K562 (cell line): Measurements from ENCODE around the gene ACOX1. TPM values are rescaled to one million over a fixed set of nuclear protein-coding genes. Genes with fewer than 3 reads are reported as not detected.

ENCODE experiments used
- ARID1B ChIP-seq: fragments of 450-650 bp; IDR thresholded peaks from 2 replicates; pipeline ENCODE4 v1.6.1; 2016; ENCODE audit warnings: antibody characterized with exemption, mild to moderate bottlenecking, inconsistent platforms
- CBFA2T3 ChIP-seq: fragments of 450-650 bp; IDR thresholded peaks from 2 replicates; pipeline ENCODE4 v1.6.1; 2017
- CC2D1A ChIP-seq: fragments of 450-650 bp; IDR thresholded peaks from 2 replicates; pipeline ENCODE4 v1.6.1; 2017; ENCODE audit warnings: mild to moderate bottlenecking
- FOXK1 ChIP-seq: sonication (generic); formaldehyde crosslinking; IDR thresholded peaks from 2 replicates; pipeline ENCODE4 v1.8.0; 2022; ENCODE audit warnings: missing genetic modification reagents, mild to moderate bottlenecking, borderline replicate concordance
- NR2C2 ChIP-seq, 2 experiments: fragments of 200-800 bp in 1 of 2; sonication (Bioruptor generic) in 1 of 2; sonication (generic) in 1 of 2; formaldehyde crosslinking in 1 of 2; IDR thresholded peaks; 2 replicates each; pipeline versions ENCODE4 v1.6.1 to v1.8.0; 2016 to 2022; ENCODE audit warnings: mild to moderate bottlenecking in 1 of 2, missing compliant biosample characterization in 1 of 2, missing genetic modification characterization in 1 of 2, missing genetic modification reagents in 1 of 2
- POLR2A ChIP-seq: fragments of 450-650 bp; conservative IDR thresholded peaks from 2 replicates; pipeline ENCODE4 v1.6.1; 2016
- POLR2B ChIP-seq: fragments of 450-650 bp; IDR thresholded peaks from 2 replicates; pipeline ENCODE4 v1.6.1; 2018; ENCODE audit warnings: low read depth; ENCODE audit not compliant: partially characterized antibody
- POU5F1 ChIP-seq: fragments of 150-350 bp; IDR thresholded peaks from 2 replicates; pipeline ENCODE4 v1.6.1; 2014; ENCODE audit warnings: borderline replicate concordance, low read length, low read depth, mild to moderate bottlenecking; ENCODE audit not compliant: partially characterized antibody
- PRMT5 ChIP-seq: sonication (generic); formaldehyde crosslinking; IDR thresholded peaks from 2 replicates; pipeline ENCODE4 v1.5.0; 2020; ENCODE audit warnings: missing genetic modification reagents
- SAFB ChIP-seq: fragments of 200-400 bp; formaldehyde crosslinking; IDR thresholded peaks from 2 replicates; pipeline ENCODE4 v1.6.1; 2017; ENCODE audit warnings: low read depth, low read length, borderline replicate concordance
- TEAD2 ChIP-seq: fragments of 450-650 bp; IDR thresholded peaks from 2 replicates; pipeline ENCODE4 v1.6.1; 2016; ENCODE audit warnings: missing genetic modification characterization, control low read depth, missing compliant biosample characterization
- U2AF1 ChIP-seq: fragments of 200-400 bp; formaldehyde crosslinking; optimal IDR thresholded peaks from 2 replicates; pipeline ENCODE3; 2017; ENCODE audit warnings: mild to moderate bottlenecking, low read depth, low read length, moderate library complexity
- ZNF24 ChIP-seq: fragments of 450-650 bp; IDR thresholded peaks from 2 replicates; pipeline ENCODE4 v1.6.1; 2016
- ZNF586 ChIP-seq: fragments of 450-650 bp; formaldehyde crosslinking; conservative IDR thresholded peaks from 2 replicates; pipeline ENCODE4 v1.4.0; 2020; ENCODE audit warnings: mild to moderate bottlenecking, moderate library complexity
- polyA plus RNA-seq, 8 experiments: library from polyadenylated mRNA; depleted of rRNA in 4 of 8; stranded (reverse) in 5 of 8; unstranded in 3 of 8; fragments of >200 nt; fragmentation: Nextera tagmentation in 2 of 8; fragmentation: Illumina TruSeq in 1 of 8; extraction: Ambion mirVana in 2 of 8; extraction: Trizol in 1 of 8; gene quantifications; 2 replicates each; pipeline versions ENCODE4 v1.2.1 to v1.2.3, GENCODE V29; 2011 to 2014; ENCODE audit warnings: inconsistent platforms in 1 of 8, missing spikeins in 1 of 8
- total RNA-seq, 7 experiments: library from RNA; depleted of rRNA in 6 of 7; stranded (reverse); fragments of >200 nt in 6 of 7; fragmentation: Illumina TruSeq in 2 of 7; extraction: Trizol in 2 of 7; gene quantifications; 2 replicates each; pipeline versions ENCODE4 v1.2.1 to v1.2.3, GENCODE V29; 2011 to 2021; ENCODE audit warnings: low replicate concordance in 1 of 7
- TF ChIP-seq, protein P1 (sequence below): fragments of 250-450 bp; sonication (Bioruptor Pico); IDR thresholded peaks from 2 replicates; pipeline ENCODE4 v1.4.0; 2020; ENCODE audit warnings: mild to moderate bottlenecking, moderate library complexity
- TF ChIP-seq, protein P2 (sequence below): sonication (generic); formaldehyde crosslinking; IDR thresholded peaks from 2 replicates; pipeline ENCODE4 v1.8.0; 2022; ENCODE audit warnings: mild to moderate bottlenecking, missing genetic modification reagents
- TF ChIP-seq, protein P3 (sequence below): IDR thresholded peaks from 2 replicates; pipeline ENCODE4 v1.6.1; 2016; ENCODE audit warnings: missing genetic modification characterization, missing compliant biosample characterization

ACOX1 gene
- total and polyA plus RNA-seq, 9 of the 15 experiments (the other 6 are each of a cell fraction or from before 2014, with no cell fraction given): 7.8 to 24.1 (median 14.5) TPM

DNA sequence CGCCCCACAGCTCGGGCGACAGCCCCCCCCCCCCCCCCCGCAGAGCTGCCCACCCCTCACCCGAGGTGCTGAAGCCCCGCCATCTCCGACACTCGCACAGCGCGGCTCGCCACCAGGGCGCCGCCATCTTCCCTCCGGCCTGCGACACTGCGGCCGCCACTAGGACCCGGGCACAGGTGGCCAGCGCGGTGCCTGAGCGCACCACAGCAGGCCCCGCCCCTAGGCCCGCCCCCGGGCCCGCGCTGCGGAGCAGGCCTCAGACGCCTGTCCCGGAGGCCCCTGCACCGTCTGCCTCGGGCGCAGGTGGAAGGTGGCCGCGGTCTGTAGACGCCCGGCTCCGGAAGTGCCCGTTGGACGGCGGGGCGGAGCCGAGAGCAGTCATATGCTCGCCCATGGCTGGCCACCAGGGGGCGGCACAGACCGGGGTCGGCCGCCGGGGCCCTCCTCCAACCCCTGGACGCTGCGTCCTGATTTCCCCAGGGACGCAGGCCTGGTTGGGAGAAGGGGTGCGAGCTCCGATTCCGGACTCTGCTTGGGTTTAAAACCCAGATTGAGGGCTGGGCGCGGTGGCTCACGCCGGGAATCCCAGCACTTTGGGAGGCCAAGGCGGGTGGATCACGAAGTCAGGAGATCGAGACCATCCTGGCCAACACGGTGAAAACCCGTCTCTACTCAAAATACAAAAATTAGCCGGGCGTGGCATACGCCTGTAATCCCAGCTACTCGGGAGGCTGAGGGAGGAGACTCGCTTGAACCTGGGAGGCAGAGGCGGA is 74.0 kb downstream of the ACOX1 start, which contains the start of gene MRPL38 (continued):
- TF ChIP-seq, protein P1, sequence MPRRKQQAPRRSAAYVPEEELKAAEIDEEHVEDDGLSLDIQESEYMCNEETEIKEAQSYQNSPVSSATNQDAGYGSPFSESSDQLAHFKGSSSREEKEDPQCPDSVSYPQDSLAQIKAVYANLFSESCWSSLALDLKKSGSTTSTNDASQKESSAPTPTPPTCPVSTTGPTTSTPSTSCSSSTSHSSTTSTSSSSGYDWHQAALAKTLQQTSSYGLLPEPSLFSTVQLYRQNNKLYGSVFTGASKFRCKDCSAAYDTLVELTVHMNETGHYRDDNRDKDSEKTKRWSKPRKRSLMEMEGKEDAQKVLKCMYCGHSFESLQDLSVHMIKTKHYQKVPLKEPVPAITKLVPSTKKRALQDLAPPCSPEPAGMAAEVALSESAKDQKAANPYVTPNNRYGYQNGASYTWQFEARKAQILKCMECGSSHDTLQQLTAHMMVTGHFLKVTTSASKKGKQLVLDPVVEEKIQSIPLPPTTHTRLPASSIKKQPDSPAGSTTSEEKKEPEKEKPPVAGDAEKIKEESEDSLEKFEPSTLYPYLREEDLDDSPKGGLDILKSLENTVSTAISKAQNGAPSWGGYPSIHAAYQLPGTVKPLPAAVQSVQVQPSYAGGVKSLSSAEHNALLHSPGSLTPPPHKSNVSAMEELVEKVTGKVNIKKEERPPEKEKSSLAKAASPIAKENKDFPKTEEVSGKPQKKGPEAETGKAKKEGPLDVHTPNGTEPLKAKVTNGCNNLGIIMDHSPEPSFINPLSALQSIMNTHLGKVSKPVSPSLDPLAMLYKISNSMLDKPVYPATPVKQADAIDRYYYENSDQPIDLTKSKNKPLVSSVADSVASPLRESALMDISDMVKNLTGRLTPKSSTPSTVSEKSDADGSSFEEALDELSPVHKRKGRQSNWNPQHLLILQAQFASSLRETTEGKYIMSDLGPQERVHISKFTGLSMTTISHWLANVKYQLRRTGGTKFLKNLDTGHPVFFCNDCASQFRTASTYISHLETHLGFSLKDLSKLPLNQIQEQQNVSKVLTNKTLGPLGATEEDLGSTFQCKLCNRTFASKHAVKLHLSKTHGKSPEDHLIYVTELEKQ: no peak
- no peak; the same call in 1 of the 2 replicates for TF ChIP-seq ARID1B
- TF ChIP-seq, protein P2, sequence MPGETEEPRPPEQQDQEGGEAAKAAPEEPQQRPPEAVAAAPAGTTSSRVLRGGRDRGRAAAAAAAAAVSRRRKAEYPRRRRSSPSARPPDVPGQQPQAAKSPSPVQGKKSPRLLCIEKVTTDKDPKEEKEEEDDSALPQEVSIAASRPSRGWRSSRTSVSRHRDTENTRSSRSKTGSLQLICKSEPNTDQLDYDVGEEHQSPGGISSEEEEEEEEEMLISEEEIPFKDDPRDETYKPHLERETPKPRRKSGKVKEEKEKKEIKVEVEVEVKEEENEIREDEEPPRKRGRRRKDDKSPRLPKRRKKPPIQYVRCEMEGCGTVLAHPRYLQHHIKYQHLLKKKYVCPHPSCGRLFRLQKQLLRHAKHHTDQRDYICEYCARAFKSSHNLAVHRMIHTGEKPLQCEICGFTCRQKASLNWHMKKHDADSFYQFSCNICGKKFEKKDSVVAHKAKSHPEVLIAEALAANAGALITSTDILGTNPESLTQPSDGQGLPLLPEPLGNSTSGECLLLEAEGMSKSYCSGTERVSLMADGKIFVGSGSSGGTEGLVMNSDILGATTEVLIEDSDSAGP: no peak
- peak; percentile 55 for TF ChIP-seq U2AF1
- no peak for TF ChIP-seq SAFB
- TF ChIP-seq POLR2B: no peak
- TF ChIP-seq TEAD2 (tag): no peak
- peak; percentile 67; the same call in 1 of the 2 replicates for TF ChIP-seq POLR2A
- TF ChIP-seq CC2D1A: peak; percentile 90
- TF ChIP-seq ZNF586: no peak
- TF ChIP-seq ZNF24: no peak
- TF ChIP-seq CBFA2T3: peak; percentile 25; the same call in 1 of the 2 replicates
- TF ChIP-seq NR2C2 (CRISPR knock-in tag; IDR thresholded peaks at IDR 0.05): no peak
- peak; percentile 71 for TF ChIP-seq NR2C2 (tag; IDR thresholded peaks at IDR 0.05)
- TF ChIP-seq FOXK1 (CRISPR knock-in tag): peak; percentile 65; the same call in 1 of the 2 replicates
- TF ChIP-seq POU5F1: no peak
- TF ChIP-seq, protein P3, sequence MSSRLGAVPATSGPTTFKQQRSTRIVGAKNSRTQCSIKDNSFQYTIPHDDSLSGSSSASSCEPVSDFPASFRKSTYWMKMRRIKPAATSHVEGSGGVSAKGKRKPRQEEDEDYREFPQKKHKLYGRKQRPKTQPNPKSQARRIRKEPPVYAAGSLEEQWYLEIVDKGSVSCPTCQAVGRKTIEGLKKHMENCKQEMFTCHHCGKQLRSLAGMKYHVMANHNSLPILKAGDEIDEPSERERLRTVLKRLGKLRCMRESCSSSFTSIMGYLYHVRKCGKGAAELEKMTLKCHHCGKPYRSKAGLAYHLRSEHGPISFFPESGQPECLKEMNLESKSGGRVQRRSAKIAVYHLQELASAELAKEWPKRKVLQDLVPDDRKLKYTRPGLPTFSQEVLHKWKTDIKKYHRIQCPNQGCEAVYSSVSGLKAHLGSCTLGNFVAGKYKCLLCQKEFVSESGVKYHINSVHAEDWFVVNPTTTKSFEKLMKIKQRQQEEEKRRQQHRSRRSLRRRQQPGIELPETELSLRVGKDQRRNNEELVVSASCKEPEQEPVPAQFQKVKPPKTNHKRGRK: no peak
- no peak for TF ChIP-seq PRMT5 (CRISPR knock-in tag)
